Gastroesophageal sphincter (tissue), 3 donors: ENCODE measurements around the gene LEFTY2.
"Not testable (repeated sequence)": the region's sequence is repeated elsewhere in the genome, so short reads cannot be mapped to it uniquely, and the experiment has no call there.

ENCODE experiments used
- EP300 ChIP-seq: sonication (generic); formaldehyde crosslinking; IDR thresholded peaks from one replicate; pipeline ENCODE4 v1.6.1; 2017; ENCODE audit warnings: antibody characterized with exemption, mild to moderate bottlenecking
- POLR2A ChIP-seq, 2 donors: fragments of 450-650 bp; IDR thresholded peaks; one replicate each; pipeline ENCODE4 v1.6.1; 2017; ENCODE audit warnings: antibody characterized with exemption in 2 of 2, mild to moderate bottlenecking in 2 of 2, moderate library complexity in 1 of 2
- POLR2AphosphoS5 ChIP-seq: sonication (generic); formaldehyde crosslinking; IDR thresholded peaks from one replicate; pipeline ENCODE4 v1.6.1; 2017; ENCODE audit warnings: antibody characterized with exemption
- TF ChIP-seq, protein P1 (sequence below), 4 experiments: fragments of 200-600 bp in 2 of 4; fragments of 450-650 bp in 2 of 4; sonication (generic) in 1 of 4; IDR thresholded peaks; one replicate each; pipeline ENCODE4 v1.5.1; 2017 to 2019; ENCODE audit warnings: antibody characterized with exemption in 4 of 4, mild to moderate bottlenecking in 2 of 4, moderate library complexity in 2 of 4

DNA sequence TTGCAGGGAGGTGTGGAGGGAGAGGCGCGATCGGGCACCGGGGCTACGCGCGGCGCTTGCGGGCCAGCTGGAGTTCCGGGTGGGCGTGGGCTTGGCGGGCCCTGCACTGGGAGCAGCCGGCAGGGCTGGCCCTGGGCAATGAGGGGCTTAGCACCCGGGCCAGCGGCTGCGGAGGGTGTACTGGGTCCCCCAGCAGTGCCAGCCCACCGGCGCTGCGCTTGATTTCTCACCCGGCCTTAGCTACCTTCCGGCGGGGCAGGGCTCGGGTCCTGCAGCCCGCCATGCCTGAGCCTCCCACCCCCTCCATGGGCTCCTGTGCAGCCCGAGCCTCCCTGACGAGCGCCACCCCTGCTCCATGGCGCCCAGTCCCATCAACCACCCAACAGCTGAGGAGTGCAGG lies 28.7 kb upstream of the LEFTY2 start:
- TF ChIP-seq, protein P1, sequence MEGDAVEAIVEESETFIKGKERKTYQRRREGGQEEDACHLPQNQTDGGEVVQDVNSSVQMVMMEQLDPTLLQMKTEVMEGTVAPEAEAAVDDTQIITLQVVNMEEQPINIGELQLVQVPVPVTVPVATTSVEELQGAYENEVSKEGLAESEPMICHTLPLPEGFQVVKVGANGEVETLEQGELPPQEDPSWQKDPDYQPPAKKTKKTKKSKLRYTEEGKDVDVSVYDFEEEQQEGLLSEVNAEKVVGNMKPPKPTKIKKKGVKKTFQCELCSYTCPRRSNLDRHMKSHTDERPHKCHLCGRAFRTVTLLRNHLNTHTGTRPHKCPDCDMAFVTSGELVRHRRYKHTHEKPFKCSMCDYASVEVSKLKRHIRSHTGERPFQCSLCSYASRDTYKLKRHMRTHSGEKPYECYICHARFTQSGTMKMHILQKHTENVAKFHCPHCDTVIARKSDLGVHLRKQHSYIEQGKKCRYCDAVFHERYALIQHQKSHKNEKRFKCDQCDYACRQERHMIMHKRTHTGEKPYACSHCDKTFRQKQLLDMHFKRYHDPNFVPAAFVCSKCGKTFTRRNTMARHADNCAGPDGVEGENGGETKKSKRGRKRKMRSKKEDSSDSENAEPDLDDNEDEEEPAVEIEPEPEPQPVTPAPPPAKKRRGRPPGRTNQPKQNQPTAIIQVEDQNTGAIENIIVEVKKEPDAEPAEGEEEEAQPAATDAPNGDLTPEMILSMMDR (IDR thresholded peaks at IDR 0.05) = not testable (repeated sequence)
- not testable (repeated sequence) for TF ChIP-seq POLR2AphosphoS5; POLR2A (IDR thresholded peaks at IDR 0.05); EP300
